ENCODE data around the gene CHTF18. TPM values are rescaled to one million over a fixed set of nuclear protein-coding genes. Genes with fewer than 3 reads are reported as not detected.

The CHTF18 gene
- total and polyA plus RNA-seq, 10 donors: 8.9 to 55.0 (median 26.0) TPM

DNA sequence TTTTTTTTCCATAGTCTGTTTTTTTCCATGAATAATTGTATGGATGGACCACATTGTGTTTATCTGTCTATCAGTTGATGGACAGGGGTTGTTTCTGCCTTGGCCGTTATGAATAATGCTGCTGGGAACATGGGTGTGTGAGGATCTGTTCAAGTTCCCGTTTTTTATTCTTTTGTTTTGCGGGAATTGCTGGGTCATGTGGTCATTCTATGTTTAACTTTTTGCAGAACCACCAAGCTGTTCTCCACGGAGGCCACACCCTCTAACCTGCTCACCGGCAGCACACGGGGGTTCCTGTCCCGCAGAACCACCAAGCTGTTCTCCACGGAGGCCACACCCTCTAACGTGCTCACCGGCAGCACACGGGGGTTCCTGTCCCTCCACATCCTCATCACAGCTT lies 33.8 kb upstream of the CHTF18 start:
- WGBS, 5 donors: 12 to 21% (median 20%) methylated on average over 11 of the region's 11 CpGs
- Histone ChIP-seq H3K27me3 (replicated peaks in 1 of 7) (peaks cover 0 to 9% (median 0%) of the 10 kb centered on the region in 7 donors), H3K4me3 (no peak overlapping the region), H3K36me3 (no peaks in the 10 kb centered on the region), H3K9me3 (peaks cover 0 to 6% (median 0%) of the 10 kb centered on the region in 8 donors), H3K27ac (peak overlapping the region in 4 of 8 donors; percentile 20 to 60 (median 46)), H3K4me1 (peaks cover 0 to 12% (median 2%) of the 10 kb centered on the region in 6 donors)
- TF ChIP-seq POLR2A (IDR thresholded peaks at IDR 0.05) (no peak), POLR2AphosphoS5 (IDR thresholded peaks at IDR 0.05) (no peak)
- TF ChIP-seq, protein P1, sequence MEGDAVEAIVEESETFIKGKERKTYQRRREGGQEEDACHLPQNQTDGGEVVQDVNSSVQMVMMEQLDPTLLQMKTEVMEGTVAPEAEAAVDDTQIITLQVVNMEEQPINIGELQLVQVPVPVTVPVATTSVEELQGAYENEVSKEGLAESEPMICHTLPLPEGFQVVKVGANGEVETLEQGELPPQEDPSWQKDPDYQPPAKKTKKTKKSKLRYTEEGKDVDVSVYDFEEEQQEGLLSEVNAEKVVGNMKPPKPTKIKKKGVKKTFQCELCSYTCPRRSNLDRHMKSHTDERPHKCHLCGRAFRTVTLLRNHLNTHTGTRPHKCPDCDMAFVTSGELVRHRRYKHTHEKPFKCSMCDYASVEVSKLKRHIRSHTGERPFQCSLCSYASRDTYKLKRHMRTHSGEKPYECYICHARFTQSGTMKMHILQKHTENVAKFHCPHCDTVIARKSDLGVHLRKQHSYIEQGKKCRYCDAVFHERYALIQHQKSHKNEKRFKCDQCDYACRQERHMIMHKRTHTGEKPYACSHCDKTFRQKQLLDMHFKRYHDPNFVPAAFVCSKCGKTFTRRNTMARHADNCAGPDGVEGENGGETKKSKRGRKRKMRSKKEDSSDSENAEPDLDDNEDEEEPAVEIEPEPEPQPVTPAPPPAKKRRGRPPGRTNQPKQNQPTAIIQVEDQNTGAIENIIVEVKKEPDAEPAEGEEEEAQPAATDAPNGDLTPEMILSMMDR (IDR thresholded peaks at IDR 0.05 in 8 of 11, conservative IDR thresholded peaks at IDR 0.05 in 3 of 11): no peak
- intact Hi-C loops (cut with DNase I; ENCODE audit: low total_unique reads): no loop called here
- peak; percentile 73 for DNase-seq

DNA sequence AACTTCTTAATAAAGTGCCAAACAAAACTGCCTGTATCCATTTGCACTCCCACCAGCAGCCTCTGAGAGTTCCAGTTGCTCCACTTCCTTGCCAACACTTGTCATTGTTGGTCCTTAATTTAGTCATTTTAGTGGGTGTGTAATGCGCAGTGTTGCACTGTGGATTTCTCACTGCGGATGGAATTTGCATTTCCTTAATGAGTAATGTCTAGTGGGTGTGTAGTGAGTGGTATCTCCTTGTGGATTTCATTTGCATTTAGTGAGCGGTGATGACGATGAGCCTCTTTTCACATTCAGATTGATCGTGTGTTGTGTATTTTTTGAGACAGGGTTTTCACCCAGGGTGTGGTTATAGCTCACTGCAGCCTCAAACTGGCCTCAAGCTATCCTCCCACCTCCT lies 32.0 kb upstream of the CHTF18 start:
- H3K9me3 ChIP-seq: peaks cover 0 to 6% (median 0%) of the 10 kb centered on the region in 8 donors
- WGBS, 5 donors: 89 to 94% (median 92%) methylated on average over 5 of the region's 5 CpGs
- DNase-seq: no peak
- no peak overlapping the region for H3K4me3 ChIP-seq
- no peaks in the 10 kb centered on the region for H3K36me3 ChIP-seq
- H3K27ac ChIP-seq: no peak overlapping the region
- H3K27me3 ChIP-seq (replicated peaks in 1 of 7): peaks cover 0 to 25% (median 0%) of the 10 kb centered on the region in 7 donors
- intact Hi-C loops (cut with DNase I; ENCODE audit: low total_unique reads): no loop called here
- peaks cover 0 to 12% (median 2%) of the 10 kb centered on the region in 6 donors for H3K4me1 ChIP-seq
- TF ChIP-seq POLR2AphosphoS5 (IDR thresholded peaks at IDR 0.05) (no peak), POLR2A (IDR thresholded peaks at IDR 0.05) (no peak)
- TF ChIP-seq, protein P1 (IDR thresholded peaks at IDR 0.05 in 8 of 11, conservative IDR thresholded peaks at IDR 0.05 in 3 of 11): no peak

DNA sequence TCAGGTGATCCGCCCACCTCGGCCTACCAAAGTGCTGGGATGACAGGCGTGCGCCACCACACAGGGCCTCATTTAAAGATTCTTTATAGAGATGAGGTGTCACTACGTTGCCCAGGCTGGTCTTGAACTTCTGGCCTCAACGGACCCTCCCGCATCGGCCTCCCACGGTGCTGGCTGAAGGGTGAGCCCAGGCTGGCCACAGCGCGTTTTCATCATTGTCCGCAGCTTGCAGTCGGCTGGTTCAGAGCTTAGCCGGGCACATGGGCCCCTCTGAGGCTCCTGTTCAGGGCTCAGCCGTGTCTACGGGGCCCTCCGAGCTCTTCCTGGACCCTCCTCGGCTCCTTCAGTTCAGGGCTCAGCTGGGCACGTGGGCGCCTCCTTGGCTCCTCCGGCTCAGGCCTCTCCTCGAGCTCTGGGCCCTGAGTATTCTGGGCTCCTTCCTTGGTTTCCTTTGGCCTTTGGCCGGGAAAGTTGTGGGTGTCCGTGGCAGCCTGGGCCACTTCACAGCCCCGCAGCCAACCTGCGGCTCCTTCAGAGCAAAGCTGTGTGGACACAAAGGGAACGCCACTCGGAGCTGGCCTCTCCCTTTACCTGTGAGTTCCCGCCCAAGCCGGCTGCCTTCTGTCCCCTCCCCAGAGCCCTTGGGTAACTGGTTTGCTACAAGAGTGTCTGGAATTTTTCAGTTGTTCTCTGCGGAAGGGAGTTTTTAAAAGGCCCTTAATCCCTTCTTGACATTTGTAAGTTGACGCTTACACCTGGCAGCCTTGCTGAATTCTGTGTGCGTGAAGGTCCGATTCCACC lies 29.1 kb upstream of the CHTF18 start:
- WGBS, 5 donors: 86 to 91% (median 90%) methylated on average over 33 to 34 of the region's 34 CpGs
- DNase-seq: no peak
- Histone ChIP-seq H3K36me3 (no peaks in the 10 kb centered on the region), H3K4me3 (no peak overlapping the region), H3K27me3 (replicated peaks in 1 of 7) (peaks cover 0 to 49% (median 14%) of the 10 kb centered on the region in 7 donors), H3K9me3 (peaks cover 0 to 6% (median 0%) of the 10 kb centered on the region in 8 donors), H3K4me1 (peaks cover 0 to 10% (median 2%) of the 10 kb centered on the region in 6 donors), H3K27ac (no peak overlapping the region)
- TF ChIP-seq POLR2A (IDR thresholded peaks at IDR 0.05) (no peak), POLR2AphosphoS5 (IDR thresholded peaks at IDR 0.05) (no peak)
- TF ChIP-seq, protein P1 (IDR thresholded peaks at IDR 0.05 in 8 of 11, conservative IDR thresholded peaks at IDR 0.05 in 3 of 11): no peak
- intact Hi-C loops (cut with DNase I; ENCODE audit: low total_unique reads): no loop called here

DNA sequence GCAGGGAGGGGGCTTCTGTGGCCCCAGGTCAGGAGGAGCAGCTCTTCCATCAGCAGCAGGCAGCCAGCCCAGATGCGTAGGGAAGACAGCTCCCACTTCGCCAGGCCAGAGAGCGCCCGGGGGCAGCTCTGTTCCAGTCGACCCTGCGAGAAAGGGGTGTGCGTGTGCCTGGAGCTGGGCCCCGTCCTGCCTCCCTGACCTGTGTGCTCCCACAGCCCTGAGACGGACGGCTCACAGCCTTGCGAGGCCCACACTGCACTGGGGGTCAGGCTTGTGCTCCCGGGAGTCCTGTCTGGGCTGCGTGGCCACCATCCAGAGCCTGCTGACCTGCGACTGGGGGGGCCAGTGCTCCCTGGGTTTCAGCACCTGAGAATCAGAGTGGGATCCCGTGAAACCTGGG lies 28.4 kb upstream of the CHTF18 start:
- no peaks in the 10 kb centered on the region for H3K36me3 ChIP-seq
- no peak overlapping the region for H3K27ac ChIP-seq
- WGBS, 5 donors: 79 to 100% (median 83%) methylated on average over 1 to 15 of the region's 15 CpGs
- no peak overlapping the region for H3K4me3 ChIP-seq
- peaks cover 0 to 3% (median 0%) of the 10 kb centered on the region in 6 donors for H3K4me1 ChIP-seq
- intact Hi-C loops (cut with DNase I; ENCODE audit: low total_unique reads): no loop called here
- no peak for TF ChIP-seq POLR2A (IDR thresholded peaks at IDR 0.05)
- TF ChIP-seq, protein P1 (IDR thresholded peaks at IDR 0.05 in 8 of 11, conservative IDR thresholded peaks at IDR 0.05 in 3 of 11): no peak
- no peak for TF ChIP-seq POLR2AphosphoS5 (IDR thresholded peaks at IDR 0.05)
- no peak for DNase-seq
- peaks cover 0 to 57% (median 14%) of the 10 kb centered on the region in 7 donors for H3K27me3 ChIP-seq (replicated peaks in 1 of 7)
- peaks cover 0 to 6% (median 0%) of the 10 kb centered on the region in 8 donors for H3K9me3 ChIP-seq
